ENCODE results near the gene KAT2B. TPM values are rescaled to one million over a fixed set of nuclear protein-coding genes. Genes with fewer than 3 reads are reported as not detected.

Gene KAT2B
- total and polyA plus RNA-seq, 4 donors: 7.5 to 58.5 (median 16.3) TPM

DNA sequence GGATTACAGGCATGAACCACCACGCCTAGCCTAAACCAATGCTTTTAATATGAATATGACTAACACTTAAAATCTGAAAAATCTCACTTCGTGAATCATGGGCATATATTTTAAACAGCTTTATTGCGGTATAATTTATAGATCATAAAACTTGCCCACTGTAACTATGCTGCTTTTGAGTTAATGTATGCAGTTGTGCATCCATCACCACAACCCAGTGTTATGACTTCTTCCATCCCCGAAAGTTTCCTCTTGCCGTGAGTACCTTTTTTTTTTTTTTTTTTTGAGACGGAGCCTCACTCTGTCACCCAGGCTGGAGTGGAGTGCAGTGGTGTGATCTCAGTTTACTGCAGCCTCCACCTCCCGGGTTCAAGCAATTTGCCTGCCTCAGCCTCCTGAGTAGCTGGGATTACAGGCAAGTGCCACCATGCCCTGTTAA, 7.1 kb downstream of the KAT2B start:
- Histone ChIP-seq H3K4me1 (ENCODE audit: control insufficient read depth in 4 of 4, insufficient read depth in 4 of 4, low read length in 3 of 4) (peaks cover 3 to 28% (median 21%) of the 10 kb centered on the region in 4 donors), H3K4me3 (ENCODE audit: low read depth in 1 of 3, low read length in 3 of 3) (no peak overlapping the region)

GRCh38 chr3:20047976-20048883, 8.0 kb downstream of the KAT2B start:
- H3K27ac ChIP-seq (ENCODE audit: low read depth in 1 of 2, low read length in 2 of 2): peak overlapping the region in 1 of 2 donors; percentile 29
- peak overlapping the region in 1 of 2 donors; percentile 41 for H3K9ac ChIP-seq (ENCODE audit: low read depth in 1 of 2, low read length in 2 of 2)
- no peaks in the 10 kb centered on the region for H3K9me3 ChIP-seq (ENCODE audit: control insufficient read depth in 4 of 4, low read length in 3 of 4)
- peaks cover 2 to 19% (median 12%) of the 10 kb centered on the region in 4 donors for H3K4me1 ChIP-seq (ENCODE audit: control insufficient read depth in 4 of 4, insufficient read depth in 4 of 4, low read length in 3 of 4)
- H3K4me3 ChIP-seq (ENCODE audit: low read depth in 1 of 3, low read length in 3 of 3): no peak overlapping the region
- DNase-seq (ENCODE audit: low spot score): no peak
- TF ChIP-seq EGR1 (IDR thresholded peaks at IDR 0.05; ENCODE audit: low read depth in 2 of 2): no peak
- no peak for TF ChIP-seq YY1 (IDR thresholded peaks at IDR 0.05)
- TF ChIP-seq FOXA1 (IDR thresholded peaks at IDR 0.05): no peak
- TF ChIP-seq, protein P1, sequence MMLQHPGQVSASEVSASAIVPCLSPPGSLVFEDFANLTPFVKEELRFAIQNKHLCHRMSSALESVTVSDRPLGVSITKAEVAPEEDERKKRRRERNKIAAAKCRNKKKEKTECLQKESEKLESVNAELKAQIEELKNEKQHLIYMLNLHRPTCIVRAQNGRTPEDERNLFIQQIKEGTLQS (IDR thresholded peaks at IDR 0.05): no peak
- H3K27me3 ChIP-seq (ENCODE audit: control insufficient read depth in 4 of 4, insufficient read depth in 4 of 4, low read length in 3 of 4): no peaks in the 10 kb centered on the region
- WGBS: 67% methylated on average over 9 of the region's 9 CpGs
- H3K36me3 ChIP-seq (ENCODE audit: control insufficient read depth in 4 of 4, insufficient read depth in 3 of 4, low read depth in 1 of 4, low read length in 3 of 4): no peaks in the 10 kb centered on the region

More for the DNA sequence above, 7.1 kb downstream of the KAT2B start:
- no peak for DNase-seq (ENCODE audit: low spot score)
- WGBS: 84% methylated on average over 7 of the region's 7 CpGs
- no peaks in the 10 kb centered on the region for H3K27me3 ChIP-seq (ENCODE audit: control insufficient read depth in 4 of 4, insufficient read depth in 4 of 4, low read length in 3 of 4)
- no peak for TF ChIP-seq YY1 (IDR thresholded peaks at IDR 0.05)
- no peak for TF ChIP-seq GABPA (IDR thresholded peaks at IDR 0.05 in 1 of 2, conservative IDR thresholded peaks at IDR 0.05 in 1 of 2)
- TF ChIP-seq SP1 (IDR thresholded peaks at IDR 0.05): no peak
- H3K9me3 ChIP-seq (ENCODE audit: control insufficient read depth in 4 of 4, low read length in 3 of 4): no peaks in the 10 kb centered on the region
- no peaks in the 10 kb centered on the region for H3K36me3 ChIP-seq (ENCODE audit: control insufficient read depth in 4 of 4, insufficient read depth in 3 of 4, low read depth in 1 of 4, low read length in 3 of 4)
- H3K27ac ChIP-seq (ENCODE audit: low read depth in 1 of 2, low read length in 2 of 2): no peak overlapping the region
- H3K9ac ChIP-seq (ENCODE audit: low read depth in 1 of 2, low read length in 2 of 2): no peak overlapping the region

DNA sequence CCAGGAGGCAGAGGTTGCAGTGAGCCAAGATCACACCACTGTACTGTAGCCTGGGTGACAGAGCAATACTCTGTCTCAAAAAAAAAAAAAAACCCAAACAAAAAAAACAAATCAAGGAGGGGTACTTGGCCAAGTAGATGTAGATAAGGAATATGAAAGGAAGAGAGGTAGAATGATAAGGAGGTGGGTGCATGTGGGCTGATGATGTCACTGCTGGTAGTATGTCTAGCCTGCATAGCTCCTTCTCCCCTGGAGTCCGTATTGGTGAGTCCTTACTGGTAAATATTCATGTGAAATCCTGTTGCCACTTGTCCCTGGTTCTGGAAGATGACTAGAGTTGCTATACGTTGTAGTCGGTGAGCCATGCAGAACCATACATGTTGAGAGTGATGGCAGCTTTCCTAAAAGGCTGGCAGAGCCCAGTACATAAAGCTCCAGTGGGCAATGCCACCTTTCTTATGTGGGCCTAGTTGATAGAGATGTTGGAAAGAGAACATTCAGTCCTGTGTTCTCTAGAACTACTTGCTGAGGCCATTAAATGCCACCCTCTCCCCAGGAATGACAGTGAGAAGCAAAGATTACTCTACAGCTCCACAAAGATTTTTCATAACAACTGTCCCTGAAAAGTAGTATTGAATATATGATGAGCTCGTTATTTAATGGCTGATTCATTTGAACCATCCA, 11.0 kb downstream of the KAT2B start:
- Histone ChIP-seq H3K4me3 (ENCODE audit: low read depth in 1 of 3, low read length in 3 of 3) (no peak overlapping the region), H3K9ac (ENCODE audit: low read depth in 1 of 2, low read length in 2 of 2) (no peak overlapping the region), H3K27ac (ENCODE audit: low read depth in 1 of 2, low read length in 2 of 2) (no peak overlapping the region), H3K4me1 (ENCODE audit: control insufficient read depth in 4 of 4, insufficient read depth in 4 of 4, low read length in 3 of 4) (peaks cover 5 to 19% (median 8%) of the 10 kb centered on the region in 4 donors), H3K9me3 (ENCODE audit: control insufficient read depth in 4 of 4, low read length in 3 of 4) (no peaks in the 10 kb centered on the region), H3K36me3 (ENCODE audit: control insufficient read depth in 4 of 4, insufficient read depth in 3 of 4, low read depth in 1 of 4, low read length in 3 of 4) (no peaks in the 10 kb centered on the region), H3K27me3 (ENCODE audit: control insufficient read depth in 4 of 4, insufficient read depth in 4 of 4, low read length in 3 of 4) (no peaks in the 10 kb centered on the region)
- WGBS: 94% methylated on average over 4 of the region's 4 CpGs
- TF ChIP-seq GABPA (IDR thresholded peaks at IDR 0.05 in 1 of 2, conservative IDR thresholded peaks at IDR 0.05 in 1 of 2) (no peak), HNF4G (IDR thresholded peaks at IDR 0.05) (no peak), FOXA1 (IDR thresholded peaks at IDR 0.05) (no peak)
- TF ChIP-seq, protein P1 (IDR thresholded peaks at IDR 0.05): no peak
- DNase-seq (ENCODE audit: low spot score): no peak

GRCh38 chr3:20052851-20053250, 12.6 kb downstream of the KAT2B start:
- no peak overlapping the region for H3K27ac ChIP-seq (ENCODE audit: low read depth in 1 of 2, low read length in 2 of 2)
- no peak for DNase-seq (ENCODE audit: low spot score)
- H3K9me3 ChIP-seq (ENCODE audit: control insufficient read depth in 4 of 4, low read length in 3 of 4): no peaks in the 10 kb centered on the region
- H3K4me3 ChIP-seq (ENCODE audit: low read depth in 1 of 3, low read length in 3 of 3): no peak overlapping the region
- peaks cover 11 to 28% (median 18%) of the 10 kb centered on the region in 4 donors for H3K4me1 ChIP-seq (ENCODE audit: control insufficient read depth in 4 of 4, insufficient read depth in 4 of 4, low read length in 3 of 4)
- no peaks in the 10 kb centered on the region for H3K27me3 ChIP-seq (ENCODE audit: control insufficient read depth in 4 of 4, insufficient read depth in 4 of 4, low read length in 3 of 4)
- 92% methylated on average over 7 of the region's 7 CpGs for WGBS
- no peaks in the 10 kb centered on the region for H3K36me3 ChIP-seq (ENCODE audit: control insufficient read depth in 4 of 4, insufficient read depth in 3 of 4, low read depth in 1 of 4, low read length in 3 of 4)
- H3K9ac ChIP-seq (ENCODE audit: low read depth in 1 of 2, low read length in 2 of 2): no peak overlapping the region
- TF ChIP-seq RXRA (IDR thresholded peaks at IDR 0.05) (no peak), GABPA (IDR thresholded peaks at IDR 0.05 in 1 of 2, conservative IDR thresholded peaks at IDR 0.05 in 1 of 2) (no peak), HNF4G (IDR thresholded peaks at IDR 0.05) (no peak), ZBTB33 (IDR thresholded peaks at IDR 0.05) (no peak), JUND (IDR thresholded peaks at IDR 0.05) (no peak), RAD21 (IDR thresholded peaks at IDR 0.05) (no peak), FOXA1 (IDR thresholded peaks at IDR 0.05) (no peak), EGR1 (IDR thresholded peaks at IDR 0.05; ENCODE audit: low read depth in 2 of 2) (no peak), YY1 (IDR thresholded peaks at IDR 0.05) (no peak), TAF1 (conservative IDR thresholded peaks at IDR 0.05) (no peak), SP1 (IDR thresholded peaks at IDR 0.05) (no peak), NR2F2 (IDR thresholded peaks at IDR 0.05) (no peak), HNF4A (conservative IDR thresholded peaks at IDR 0.05) (no peak)
- TF ChIP-seq, protein P1 (IDR thresholded peaks at IDR 0.05): no peak
